Skeletal muscle satellite cell (primary cell): ENCODE measurements around the gene SLC25A18.
"Not testable (repeated sequence)": the region's sequence is repeated elsewhere in the genome, so short reads cannot be mapped to it uniquely, and the experiment has no call there.

Source experiments
- H3K27me3 ChIP-seq: 2 replicates; pipeline ENCODE4 v1.7.0; 2013; ENCODE audit warnings: low read length; ENCODE audit not compliant: control insufficient read depth, insufficient read depth
- H3K36me3 ChIP-seq: 2 replicates; pipeline ENCODE4 v1.7.0; 2013; ENCODE audit warnings: mild to moderate bottlenecking, control low read depth, low read length; ENCODE audit not compliant: insufficient read depth
- H3K4me1 ChIP-seq: 2 replicates; pipeline ENCODE4 v1.7.0; 2013; ENCODE audit warnings: low read length; ENCODE audit not compliant: control insufficient read depth, insufficient read depth
- H3K4me2 ChIP-seq: 2 replicates; pipeline ENCODE4 v1.7.0; 2013; ENCODE audit warnings: mild to moderate bottlenecking, low read length
- H3K4me3 ChIP-seq: 2 replicates; pipeline ENCODE4 v1.7.0; 2013; ENCODE audit warnings: low read length
- H3K9ac ChIP-seq: 2 replicates; pipeline ENCODE4 v1.7.0; 2013; ENCODE audit warnings: mild to moderate bottlenecking, low read depth, low read length, moderate library complexity
- H3K9me3 ChIP-seq: replicated peaks from 2 replicates; pipeline ENCODE4 v1.7.0; 2013; ENCODE audit warnings: mild to moderate bottlenecking, control low read depth, low read length

SLC25A18 gene

DNA sequence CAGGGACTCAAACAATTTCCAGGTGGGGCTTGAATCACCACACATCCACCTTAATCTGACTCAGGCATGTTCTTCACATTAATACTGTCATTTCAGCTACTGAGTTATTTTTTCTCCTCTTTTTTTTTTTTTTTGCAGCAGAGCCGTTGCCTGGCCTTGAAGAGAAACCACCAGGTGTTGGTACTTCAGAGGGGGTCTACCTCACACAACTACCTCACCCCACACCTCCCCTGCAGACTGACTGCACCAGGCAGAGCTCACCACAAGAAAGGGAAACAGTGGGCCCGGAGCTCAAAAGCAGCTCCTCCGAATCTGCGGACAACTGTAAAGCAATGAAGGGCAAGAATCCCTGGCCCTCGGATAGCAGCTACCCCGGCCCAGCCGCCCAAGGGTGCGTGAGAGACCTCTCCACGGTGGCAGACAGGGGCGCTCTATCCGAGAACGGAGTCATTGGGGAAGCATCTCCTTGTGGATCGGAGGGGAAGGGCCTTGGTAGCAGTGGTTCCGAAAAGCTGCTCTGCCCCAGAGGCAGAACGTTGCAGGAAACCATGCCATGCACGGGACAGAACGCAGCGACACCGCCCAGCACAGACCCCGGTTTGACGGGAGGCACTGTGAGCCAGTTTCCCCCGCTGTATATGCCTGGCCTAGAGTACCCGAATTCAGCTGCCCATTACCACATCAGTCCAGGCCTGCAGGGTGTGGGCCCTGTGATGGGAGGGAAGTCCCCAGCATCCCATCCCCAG lies 15.1 kb upstream of the SLC25A18 start:
- no peak overlapping the region for H3K4me3 ChIP-seq
- no peaks in the 10 kb centered on the region for H3K4me1 ChIP-seq
- no peak overlapping the region for H3K9ac ChIP-seq
- no peaks in the 10 kb centered on the region for H3K36me3 ChIP-seq
- no peaks in the 10 kb centered on the region for H3K9me3 ChIP-seq
- peaks cover 4% of the 10 kb centered on the region for H3K27me3 ChIP-seq
- H3K4me2 ChIP-seq: no peak overlapping the region

DNA sequence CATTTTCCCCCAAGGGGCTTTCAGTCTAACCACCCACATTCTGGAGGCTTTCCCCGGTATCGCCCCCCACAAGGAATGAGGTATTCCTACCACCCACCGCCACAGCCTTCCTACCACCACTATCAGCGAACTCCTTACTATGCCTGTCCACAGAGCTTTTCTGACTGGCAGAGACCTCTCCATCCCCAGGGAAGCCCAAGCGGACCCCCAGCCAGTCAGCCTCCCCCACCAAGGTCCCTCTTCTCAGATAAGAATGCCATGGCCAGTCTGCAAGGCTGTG lies 14.6 kb upstream of the SLC25A18 start:
- H3K4me1 ChIP-seq: no peaks in the 10 kb centered on the region
- no peak overlapping the region for H3K9ac ChIP-seq
- H3K9me3 ChIP-seq: no peaks in the 10 kb centered on the region
- H3K27me3 ChIP-seq: peaks cover 9% of the 10 kb centered on the region
- no peaks in the 10 kb centered on the region for H3K36me3 ChIP-seq
- no peak overlapping the region for H3K4me3 ChIP-seq
- no peak overlapping the region for H3K4me2 ChIP-seq

- no peaks in the 10 kb centered on the region for H3K9me3 ChIP-seq
- H3K36me3 ChIP-seq: no peaks in the 10 kb centered on the region
- no peak overlapping the region for H3K4me2 ChIP-seq
- H3K4me3 ChIP-seq: no peak overlapping the region
- H3K9ac ChIP-seq: no peak overlapping the region
- peaks cover 10% of the 10 kb centered on the region for H3K27me3 ChIP-seq
- H3K4me1 ChIP-seq: no peaks in the 10 kb centered on the region
These were observed 14.1 kb upstream of the SLC25A18 start for GRCh38 chr22:17549183-17549582.

DNA sequence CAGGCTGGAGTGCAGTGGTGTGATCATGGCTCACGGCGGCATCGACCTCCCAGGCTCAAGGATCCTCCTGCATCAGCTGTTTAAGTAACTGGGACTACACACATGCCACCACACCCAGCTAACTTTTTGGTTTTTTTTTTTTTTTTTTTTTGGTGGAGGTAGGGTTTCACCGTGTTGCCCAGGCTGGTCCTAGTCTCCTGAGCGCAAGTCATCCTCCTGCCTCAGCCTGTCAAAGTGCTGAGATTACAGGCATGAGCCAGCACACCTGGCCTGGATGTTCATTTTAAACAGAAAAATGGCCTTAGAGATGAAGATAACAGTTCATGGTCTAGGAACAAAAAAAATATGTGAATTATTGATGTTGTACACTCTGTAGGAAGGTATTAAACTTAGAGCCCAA lies 13.6 kb upstream of the SLC25A18 start:
- Histone ChIP-seq H3K9ac (no peak overlapping the region), H3K9me3 (no peaks in the 10 kb centered on the region), H3K4me3 (no peak overlapping the region), H3K4me1 (no peaks in the 10 kb centered on the region), H3K27me3 (peaks cover 14% of the 10 kb centered on the region), H3K36me3 (no peaks in the 10 kb centered on the region), H3K4me2 (no peak overlapping the region)

DNA sequence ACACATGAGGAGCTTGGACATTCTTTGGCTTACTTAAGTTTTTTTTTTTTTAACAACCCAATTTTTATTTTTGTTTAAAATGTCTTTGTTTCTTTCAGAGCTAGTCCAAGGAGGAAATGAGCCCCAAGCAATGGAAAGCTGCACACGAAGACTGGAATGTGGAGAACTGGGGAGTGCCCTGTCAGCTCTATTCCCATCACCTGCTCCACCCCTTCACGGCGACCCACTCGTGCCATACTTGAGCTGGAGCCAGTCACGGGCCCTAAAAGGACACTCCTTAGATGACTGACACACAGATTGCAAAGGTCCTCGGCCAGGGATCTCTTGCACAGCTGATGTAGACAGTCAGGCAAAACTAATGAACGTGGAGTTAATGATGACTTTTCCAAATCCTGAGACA lies 10.6 kb upstream of the SLC25A18 start:
- H3K4me3 ChIP-seq: no peak overlapping the region

DNA sequence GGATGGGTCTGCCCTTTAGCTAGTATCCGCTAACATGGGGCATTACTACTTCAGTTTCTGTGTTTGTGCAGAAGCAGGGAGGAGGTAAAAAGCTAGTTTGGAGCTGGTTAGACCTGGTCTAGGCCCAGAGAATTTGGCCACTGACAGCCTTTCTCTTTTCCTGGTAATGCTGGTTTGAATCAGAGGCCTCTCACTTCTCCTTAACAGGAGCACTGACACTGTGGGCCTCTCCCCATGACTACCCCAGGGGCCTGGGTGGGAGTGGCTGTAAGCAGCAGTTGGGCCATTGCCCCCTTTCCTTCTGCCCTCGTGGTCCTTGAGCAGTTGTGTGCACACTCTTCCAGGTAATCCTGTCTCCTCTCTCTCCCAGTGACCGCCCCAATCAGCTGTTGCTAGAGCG lies 8.5 kb upstream of the SLC25A18 start:
- Histone ChIP-seq H3K4me1 (no peaks in the 10 kb centered on the region), H3K36me3 (no peaks in the 10 kb centered on the region), H3K9me3 (no peaks in the 10 kb centered on the region), H3K4me2 (no peak overlapping the region), H3K4me3 (no peak overlapping the region), H3K9ac (no peak overlapping the region), H3K27me3 (peaks cover 31% of the 10 kb centered on the region)

More for the DNA sequence above, 10.6 kb upstream of the SLC25A18 start:
- no peaks in the 10 kb centered on the region for H3K36me3 ChIP-seq
- H3K27me3 ChIP-seq: peaks cover 31% of the 10 kb centered on the region
- H3K4me1 ChIP-seq: no peaks in the 10 kb centered on the region
- no peak overlapping the region for H3K9ac ChIP-seq
- no peak overlapping the region for H3K4me2 ChIP-seq
- H3K9me3 ChIP-seq: no peaks in the 10 kb centered on the region

DNA sequence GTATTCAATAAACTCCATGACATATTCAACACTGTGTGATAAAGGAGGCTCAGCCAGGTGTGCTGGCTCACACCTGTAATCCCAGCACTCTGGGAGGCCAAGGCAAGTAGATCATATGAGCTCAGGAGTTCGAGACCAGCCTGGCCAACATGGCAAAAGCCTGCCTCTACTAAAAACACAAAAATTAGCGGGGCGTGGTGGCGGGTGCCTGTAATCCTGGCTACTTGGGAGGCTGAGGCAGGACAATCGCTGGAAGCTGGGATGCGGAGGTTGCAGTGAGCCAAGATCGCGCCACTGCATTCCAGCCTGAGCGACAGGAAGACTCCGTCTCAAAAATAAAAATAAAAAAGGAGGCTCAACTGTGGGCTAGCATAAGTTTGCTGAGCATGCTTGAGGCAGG lies 4.1 kb upstream of the SLC25A18 start:
- Histone ChIP-seq H3K27me3 (peaks cover 42% of the 10 kb centered on the region), H3K9ac (no peak overlapping the region), H3K4me1 (peaks cover 5% of the 10 kb centered on the region), H3K9me3 (no peaks in the 10 kb centered on the region), H3K36me3 (no peaks in the 10 kb centered on the region), H3K4me3 (no peak overlapping the region), H3K4me2 (no peak overlapping the region)

GRCh38 chr22:17563936-17564391 lies 666 bp downstream of the SLC25A18 start:
- no peaks in the 10 kb centered on the region for H3K36me3 ChIP-seq
- H3K4me1 ChIP-seq: peaks cover 5% of the 10 kb centered on the region
- no peak overlapping the region for H3K4me3 ChIP-seq
- H3K9ac ChIP-seq: no peak overlapping the region
- peaks cover 24% of the 10 kb centered on the region for H3K27me3 ChIP-seq
- peak overlapping the region; percentile 8 for H3K4me2 ChIP-seq
- H3K9me3 ChIP-seq: no peaks in the 10 kb centered on the region

GRCh38 chr22:17566016-17566687 lies 2.9 kb downstream of the SLC25A18 start:
- not testable (repeated sequence) for H3K9ac ChIP-seq, H3K4me2 ChIP-seq, H3K36me3 ChIP-seq, H3K4me3 ChIP-seq, H3K9me3 ChIP-seq
- Histone ChIP-seq H3K4me1 (peaks cover 21% of the 10 kb centered on the region), H3K27me3 (peaks cover 24% of the 10 kb centered on the region)

- Histone ChIP-seq H3K4me3 (no peak overlapping the region), H3K4me2 (no peak overlapping the region)
These were observed 3.5 kb downstream of the SLC25A18 start for GRCh38 chr22:17566776-17567175.

GRCh38 chr22:17569971-17570511 lies 6.7 kb downstream of the SLC25A18 start:
- Histone ChIP-seq H3K9ac (peak overlapping the region; percentile 68), H3K9me3 (no peaks in the 10 kb centered on the region), H3K4me1 (peaks cover 21% of the 10 kb centered on the region), H3K36me3 (no peaks in the 10 kb centered on the region), H3K27me3 (peaks cover 3% of the 10 kb centered on the region), H3K4me3 (no peak overlapping the region), H3K4me2 (peak overlapping the region; percentile 23)

More at GRCh38 chr22:17566776-17567175, 3.5 kb downstream of the SLC25A18 start:
- H3K9ac ChIP-seq: no peak overlapping the region
- H3K4me1 ChIP-seq: peaks cover 26% of the 10 kb centered on the region
- H3K27me3 ChIP-seq: peaks cover 24% of the 10 kb centered on the region
- H3K9me3 ChIP-seq: no peaks in the 10 kb centered on the region
- no peaks in the 10 kb centered on the region for H3K36me3 ChIP-seq
